Sigmoid colon (tissue), 4 donors: Measurements from ENCODE around the gene ARL17B.
"Not testable (repeated sequence)": the region's sequence is repeated elsewhere in the genome, so short reads cannot be mapped to it uniquely, and the experiment has no call there.

Experiments
- POLR2A ChIP-seq, 2 donors: fragments of 450-650 bp; IDR thresholded peaks; one replicate each; pipeline ENCODE4 v1.6.1; 2016; ENCODE audit warnings: antibody characterized with exemption in 2 of 2, mild to moderate bottlenecking in 2 of 2, moderate library complexity in 2 of 2
- POLR2AphosphoS5 ChIP-seq, 4 donors: sonication (generic); formaldehyde crosslinking; IDR thresholded peaks; one replicate each; pipeline ENCODE4 v1.6.1; 2017; ENCODE audit warnings: antibody characterized with exemption in 4 of 4
- TF ChIP-seq, protein P1 (sequence below), 4 experiments: fragments of 450-650 bp in 3 of 4; fragments of 200-600 bp in 1 of 4; IDR thresholded peaks; one replicate each; pipeline ENCODE4 v1.5.1; 2016 to 2019; ENCODE audit warnings: antibody characterized with exemption in 4 of 4, mild to moderate bottlenecking in 3 of 4, moderate library complexity in 2 of 4

DNA sequence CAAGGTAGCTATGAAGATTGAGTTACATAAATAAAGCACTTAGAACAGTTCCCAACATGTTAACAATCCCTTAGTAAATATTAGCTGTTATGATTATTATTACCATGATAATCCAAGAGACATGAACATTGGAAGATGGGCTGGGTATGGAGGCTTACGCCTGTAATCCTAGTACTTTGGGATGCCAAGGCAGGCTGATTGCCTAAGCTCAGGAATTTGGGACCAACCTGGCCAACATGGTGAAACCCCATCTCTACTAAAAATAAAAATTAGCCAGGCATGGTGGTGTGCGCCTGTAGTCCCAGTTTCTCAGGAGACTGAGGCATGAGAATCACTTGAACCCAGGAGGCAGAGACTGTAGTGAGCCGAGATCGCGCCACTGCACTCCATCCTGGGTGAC is 45.6 kb upstream of the ARL17B start:
- TF ChIP-seq, protein P1, sequence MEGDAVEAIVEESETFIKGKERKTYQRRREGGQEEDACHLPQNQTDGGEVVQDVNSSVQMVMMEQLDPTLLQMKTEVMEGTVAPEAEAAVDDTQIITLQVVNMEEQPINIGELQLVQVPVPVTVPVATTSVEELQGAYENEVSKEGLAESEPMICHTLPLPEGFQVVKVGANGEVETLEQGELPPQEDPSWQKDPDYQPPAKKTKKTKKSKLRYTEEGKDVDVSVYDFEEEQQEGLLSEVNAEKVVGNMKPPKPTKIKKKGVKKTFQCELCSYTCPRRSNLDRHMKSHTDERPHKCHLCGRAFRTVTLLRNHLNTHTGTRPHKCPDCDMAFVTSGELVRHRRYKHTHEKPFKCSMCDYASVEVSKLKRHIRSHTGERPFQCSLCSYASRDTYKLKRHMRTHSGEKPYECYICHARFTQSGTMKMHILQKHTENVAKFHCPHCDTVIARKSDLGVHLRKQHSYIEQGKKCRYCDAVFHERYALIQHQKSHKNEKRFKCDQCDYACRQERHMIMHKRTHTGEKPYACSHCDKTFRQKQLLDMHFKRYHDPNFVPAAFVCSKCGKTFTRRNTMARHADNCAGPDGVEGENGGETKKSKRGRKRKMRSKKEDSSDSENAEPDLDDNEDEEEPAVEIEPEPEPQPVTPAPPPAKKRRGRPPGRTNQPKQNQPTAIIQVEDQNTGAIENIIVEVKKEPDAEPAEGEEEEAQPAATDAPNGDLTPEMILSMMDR (IDR thresholded peaks at IDR 0.05): not testable (repeated sequence)
- not testable (repeated sequence) for TF ChIP-seq POLR2A, POLR2AphosphoS5 (IDR thresholded peaks at IDR 0.05)
